Measurements from ENCODE around the gene ZNF445.

DNA sequence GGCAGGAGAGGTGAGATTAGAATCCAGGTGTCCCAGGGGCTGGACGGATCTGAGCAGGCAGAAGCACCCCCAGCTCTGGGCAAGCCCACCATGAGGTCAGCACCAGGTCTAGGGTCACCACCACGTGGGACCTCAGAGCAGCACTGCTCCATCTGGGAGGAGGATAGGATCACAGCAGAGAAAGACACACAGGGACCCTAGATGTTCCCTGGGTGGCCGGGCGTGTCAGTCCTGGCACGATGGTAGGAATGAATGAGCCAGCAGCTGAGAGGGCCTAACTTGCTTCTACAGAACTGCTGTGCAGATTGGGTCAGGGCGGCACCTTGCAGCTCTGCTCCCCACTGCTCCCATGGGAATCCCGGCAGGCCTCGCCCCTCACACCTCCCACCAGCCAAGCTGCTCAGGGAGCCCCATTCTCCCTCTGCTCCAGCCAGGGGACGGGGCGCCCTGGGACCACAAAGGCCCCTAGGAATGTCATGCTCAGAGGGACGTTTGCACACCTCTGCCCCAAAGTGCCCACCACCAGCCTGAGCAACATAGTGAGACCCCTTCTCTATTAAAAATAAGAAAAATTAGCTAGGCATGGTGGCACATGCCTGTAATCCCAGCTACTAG, 66.3 kb downstream of the ZNF445 start:
- TF ChIP-seq, protein P1, sequence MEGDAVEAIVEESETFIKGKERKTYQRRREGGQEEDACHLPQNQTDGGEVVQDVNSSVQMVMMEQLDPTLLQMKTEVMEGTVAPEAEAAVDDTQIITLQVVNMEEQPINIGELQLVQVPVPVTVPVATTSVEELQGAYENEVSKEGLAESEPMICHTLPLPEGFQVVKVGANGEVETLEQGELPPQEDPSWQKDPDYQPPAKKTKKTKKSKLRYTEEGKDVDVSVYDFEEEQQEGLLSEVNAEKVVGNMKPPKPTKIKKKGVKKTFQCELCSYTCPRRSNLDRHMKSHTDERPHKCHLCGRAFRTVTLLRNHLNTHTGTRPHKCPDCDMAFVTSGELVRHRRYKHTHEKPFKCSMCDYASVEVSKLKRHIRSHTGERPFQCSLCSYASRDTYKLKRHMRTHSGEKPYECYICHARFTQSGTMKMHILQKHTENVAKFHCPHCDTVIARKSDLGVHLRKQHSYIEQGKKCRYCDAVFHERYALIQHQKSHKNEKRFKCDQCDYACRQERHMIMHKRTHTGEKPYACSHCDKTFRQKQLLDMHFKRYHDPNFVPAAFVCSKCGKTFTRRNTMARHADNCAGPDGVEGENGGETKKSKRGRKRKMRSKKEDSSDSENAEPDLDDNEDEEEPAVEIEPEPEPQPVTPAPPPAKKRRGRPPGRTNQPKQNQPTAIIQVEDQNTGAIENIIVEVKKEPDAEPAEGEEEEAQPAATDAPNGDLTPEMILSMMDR (IDR thresholded peaks at IDR 0.05) = no peak
- TF ChIP-seq ZFX (IDR thresholded peaks at IDR 0.05; ENCODE audit: borderline replicate concordance) = no peak
